SK-N-MC (cell line): Measurements from ENCODE around the gene TTC16.

Source experiments
- EZH2 ChIP-seq: fragments of 200-600 bp; sonication (generic); IDR thresholded peaks from one replicate; pipeline ENCODE4 v1.6.1; 2017; ENCODE audit warnings: antibody characterized with exemption
- POLR2AphosphoS5 ChIP-seq: IDR thresholded peaks from 2 replicates; pipeline ENCODE4 v1.6.1; 2012; ENCODE audit warnings: mild to moderate bottlenecking, low read depth, low read length, borderline replicate concordance

DNA sequence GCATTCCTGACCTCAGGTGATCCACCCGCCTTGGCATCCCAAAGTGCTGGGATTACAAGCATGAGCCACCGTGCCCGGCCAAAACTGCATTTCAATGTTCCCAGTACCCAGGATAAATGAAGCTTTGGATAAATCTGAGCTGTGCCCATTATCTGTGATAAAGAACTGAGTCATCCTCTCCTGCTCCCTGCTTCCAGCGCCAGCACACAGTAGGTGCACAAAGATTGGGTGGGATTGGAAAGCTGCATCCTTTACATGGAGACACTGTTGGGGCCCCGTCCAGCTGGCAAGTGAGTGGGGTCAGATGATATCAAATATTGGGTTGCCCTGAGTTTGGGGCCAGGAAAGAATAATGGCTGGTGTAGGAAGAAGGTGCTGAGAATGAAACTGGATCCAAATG, 45.2 kb downstream of the TTC16 start:
- TF ChIP-seq EZH2 (no peak), POLR2AphosphoS5 (no peak)
